ENCODE results near the gene FAM81A.
"Not testable (repeated sequence)": the region's sequence is repeated elsewhere in the genome, so short reads cannot be mapped to it uniquely, and the experiment has no call there.

FAM81A gene

DNA sequence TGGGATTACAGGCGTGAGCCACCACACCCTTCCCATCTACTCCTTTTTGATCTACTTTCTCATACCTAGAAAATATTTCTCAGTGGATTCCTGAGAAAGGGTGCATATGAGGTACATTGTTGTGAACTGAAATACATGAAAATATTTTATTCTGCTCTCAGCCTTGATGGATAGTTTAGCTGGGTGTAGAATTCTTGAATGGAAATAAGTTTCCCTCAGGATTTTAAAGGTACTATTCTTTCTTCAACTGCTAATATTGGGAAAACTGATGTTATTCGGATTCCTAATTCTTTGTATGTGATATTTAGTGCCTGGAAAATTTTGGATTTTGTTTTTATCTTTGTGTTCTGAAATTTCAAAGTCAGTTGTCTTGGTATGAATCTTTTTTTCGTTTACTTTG, 9.1 kb upstream of the FAM81A start:
- not testable (repeated sequence) for ATAC-seq

DNA sequence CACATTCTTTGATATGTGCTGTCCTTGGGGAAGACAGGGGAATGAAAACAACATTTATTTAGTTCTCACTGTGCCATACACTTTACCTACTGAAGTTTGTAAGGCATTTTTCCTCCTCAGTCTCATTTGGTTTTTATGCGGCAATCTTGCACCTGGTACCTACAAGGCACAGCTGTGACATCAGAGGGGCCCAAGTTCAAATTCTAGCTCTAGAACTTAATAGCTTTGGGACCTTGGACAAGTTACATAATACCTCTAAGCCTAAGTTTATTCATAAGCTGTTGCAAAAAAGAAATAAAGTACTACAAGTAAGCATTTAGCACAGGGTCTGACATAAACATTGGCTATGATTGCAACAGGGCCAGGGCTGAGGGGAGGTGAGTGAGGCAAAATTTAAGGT, 5.6 kb upstream of the FAM81A start:
- no peak for ATAC-seq

DNA sequence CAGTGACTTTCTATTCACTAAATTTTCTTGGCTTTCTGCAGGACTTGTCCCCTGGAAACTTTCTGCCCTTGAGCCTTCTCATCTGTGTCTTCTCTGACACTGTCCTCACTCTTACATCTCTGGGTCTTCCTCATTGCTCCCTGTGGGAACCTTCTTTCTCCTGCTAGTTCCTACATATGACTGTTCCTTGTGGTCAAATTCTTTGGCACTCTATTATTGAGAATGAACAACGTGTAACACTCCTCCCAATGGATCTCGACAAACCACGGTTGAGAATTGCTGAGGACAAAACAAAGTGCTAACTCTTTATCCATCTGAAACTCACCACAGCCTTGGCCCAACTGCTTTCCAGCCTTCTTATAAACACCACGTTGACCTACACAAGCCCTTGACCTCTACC, 3.5 kb upstream of the FAM81A start:
- no peak for ATAC-seq

- no peak for ATAC-seq
Observed at GRCh38 chr15:59436774-59437141, 1.2 kb upstream of the FAM81A start.

GRCh38 chr15:59437142-59437816, 707 bp upstream of the FAM81A start:
- ATAC-seq = no peak

- ATAC-seq = no peak
Observed at GRCh38 chr15:59438625-59439290, 772 bp downstream of the FAM81A start.

DNA sequence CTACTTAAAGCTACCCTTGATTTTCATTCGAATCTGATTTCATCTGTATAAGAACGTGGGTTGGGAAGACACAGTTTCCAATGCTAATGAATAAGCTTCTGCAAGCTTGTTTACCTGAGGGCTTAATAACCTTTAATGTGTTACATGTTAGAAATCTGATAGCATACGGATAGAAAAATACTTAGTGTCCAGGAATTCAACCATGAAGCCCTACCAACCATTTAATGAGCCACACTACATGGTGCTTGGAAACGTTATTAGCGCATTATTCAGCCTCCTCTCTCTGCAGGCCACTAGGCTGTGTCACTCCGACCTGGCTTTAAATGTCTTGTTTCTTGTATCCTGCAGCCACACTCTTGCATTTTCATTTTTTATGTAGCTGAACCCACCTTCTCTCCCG, 1.6 kb downstream of the FAM81A start:
- ATAC-seq = no peak

GRCh38 chr15:59443341-59444072, 5.5 kb downstream of the FAM81A start:
- no peak for ATAC-seq

GRCh38 chr15:59444081-59444835, 6.3 kb downstream of the FAM81A start:
- ATAC-seq = no peak

- ATAC-seq = no peak
Observed at GRCh38 chr15:59444980-59445545, 7.1 kb downstream of the FAM81A start.

DNA sequence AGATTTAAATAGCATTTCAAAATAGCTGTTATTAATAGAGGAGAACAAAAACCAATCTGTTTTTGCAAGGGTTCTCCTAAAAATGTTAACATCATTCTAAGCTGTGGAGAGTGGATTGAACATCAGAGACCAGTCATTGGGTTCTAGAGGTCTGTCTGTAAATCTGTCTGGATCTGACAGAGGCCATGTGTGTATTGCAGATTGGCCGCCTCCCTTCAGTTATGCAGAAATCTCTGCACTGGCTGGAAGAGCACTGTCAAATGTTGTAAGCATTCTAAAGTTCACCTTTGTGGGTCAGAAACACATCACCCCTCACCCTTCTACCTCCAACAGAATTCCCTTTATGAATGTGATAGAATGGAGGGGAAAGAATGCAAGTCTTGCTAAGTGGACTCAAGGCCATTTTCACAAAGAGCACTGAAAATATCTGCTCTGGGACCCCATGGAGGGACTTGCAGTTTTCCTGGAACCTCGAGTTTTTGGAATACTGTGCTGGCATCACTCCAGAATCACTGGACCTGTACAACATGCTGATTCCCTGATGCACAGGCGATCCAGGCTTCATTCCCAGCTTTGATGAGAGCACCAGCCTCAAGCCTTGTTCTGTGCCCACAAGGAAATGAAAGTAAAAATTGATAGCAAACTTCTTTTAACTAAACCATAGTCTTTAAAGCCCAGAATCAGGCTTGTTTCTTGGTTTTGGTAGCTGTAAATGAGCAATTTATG, 8.4 kb downstream of the FAM81A start:
- no peak for ATAC-seq

GRCh38 chr15:59447367-59447766, 9.4 kb downstream of the FAM81A start:
- no peak for ATAC-seq

GRCh38 chr15:59448871-59449270, 10.9 kb downstream of the FAM81A start:
- ATAC-seq = no peak

DNA sequence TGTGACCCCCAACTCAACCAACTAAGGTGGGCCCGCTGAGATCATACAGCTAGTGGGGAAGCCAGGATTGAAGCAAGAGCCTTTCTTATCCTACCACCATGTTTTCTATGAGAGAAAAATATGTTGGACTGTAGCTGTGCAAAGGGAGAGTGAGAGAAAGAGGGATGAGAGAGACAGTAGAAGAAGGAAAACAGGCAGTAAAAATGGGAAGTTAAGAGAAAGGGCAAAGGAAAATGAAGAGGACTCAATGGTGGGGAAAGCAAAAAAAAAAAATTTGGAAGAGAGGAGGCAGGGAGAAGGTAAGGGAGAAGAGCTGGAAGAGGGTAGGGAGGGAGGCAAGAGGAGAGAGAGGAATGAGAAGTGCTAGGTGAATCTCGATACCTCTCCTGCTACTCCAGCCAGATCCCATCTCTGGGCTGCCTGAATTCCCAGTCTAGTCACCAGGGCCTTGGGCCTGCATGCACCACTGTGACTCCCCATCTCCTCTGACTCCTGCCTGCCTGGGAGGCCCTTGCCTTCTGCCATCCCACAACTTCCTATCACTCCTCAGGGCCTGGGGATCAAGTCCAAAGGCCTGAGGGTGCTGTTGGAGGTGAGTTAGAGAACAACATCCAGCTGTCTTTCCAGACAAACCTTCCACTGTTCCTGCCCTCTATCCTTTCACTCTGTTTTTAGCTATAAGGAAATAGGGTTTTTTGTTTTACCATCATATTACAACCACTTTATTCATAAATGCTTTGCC, 15.7 kb downstream of the FAM81A start:
- no peak for ATAC-seq

GRCh38 chr15:59456114-59456513, 18.1 kb downstream of the FAM81A start:
- no peak for ATAC-seq

DNA sequence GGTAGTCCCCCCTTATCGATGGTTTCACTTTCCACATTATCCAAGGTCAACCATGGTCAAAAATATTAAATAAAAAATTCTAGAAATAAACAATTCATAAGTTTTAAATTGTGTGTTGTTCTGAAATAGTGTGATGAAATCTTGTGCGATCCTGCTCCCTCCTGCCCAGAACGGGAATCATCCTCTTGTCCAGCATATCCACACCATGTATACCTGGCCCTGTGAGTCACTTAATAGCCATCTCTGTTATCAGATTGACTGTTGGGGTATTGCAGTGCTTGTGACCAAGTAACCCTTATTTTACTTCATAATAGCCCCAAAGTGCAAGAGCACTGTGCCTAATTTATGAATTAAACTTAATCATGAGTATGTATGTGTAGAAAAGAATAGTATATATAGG, 19.1 kb downstream of the FAM81A start:
- ATAC-seq = no peak

GRCh38 chr15:59461521-59461920, 23.5 kb downstream of the FAM81A start:
- ATAC-seq = no peak

- no peak for ATAC-seq
Observed at GRCh38 chr15:59473226-59473625, 35.2 kb downstream of the FAM81A start.

- ATAC-seq = not testable (repeated sequence)
Observed at GRCh38 chr15:59475161-59475560, 37.2 kb downstream of the FAM81A start.

DNA sequence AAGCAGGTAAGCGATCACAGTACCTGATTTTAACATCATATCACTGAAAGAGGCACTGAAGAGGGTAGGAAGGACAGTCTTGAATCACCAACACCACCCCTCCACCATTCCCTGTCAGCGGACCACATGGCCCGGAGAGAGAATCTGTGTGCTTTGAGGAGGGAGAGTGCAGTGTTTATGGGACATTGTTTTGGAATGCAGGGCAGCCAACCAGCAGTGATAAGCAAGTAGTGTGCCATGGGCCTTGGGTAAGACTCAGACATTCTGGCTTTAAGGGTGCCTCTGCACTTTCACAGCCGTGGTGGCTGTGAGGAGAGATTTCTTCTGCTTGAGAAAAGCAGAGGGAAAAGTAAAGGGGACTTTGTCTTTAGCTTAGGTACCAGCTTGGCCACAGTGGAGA, 46.4 kb downstream of the FAM81A start:
- ATAC-seq = no peak

DNA sequence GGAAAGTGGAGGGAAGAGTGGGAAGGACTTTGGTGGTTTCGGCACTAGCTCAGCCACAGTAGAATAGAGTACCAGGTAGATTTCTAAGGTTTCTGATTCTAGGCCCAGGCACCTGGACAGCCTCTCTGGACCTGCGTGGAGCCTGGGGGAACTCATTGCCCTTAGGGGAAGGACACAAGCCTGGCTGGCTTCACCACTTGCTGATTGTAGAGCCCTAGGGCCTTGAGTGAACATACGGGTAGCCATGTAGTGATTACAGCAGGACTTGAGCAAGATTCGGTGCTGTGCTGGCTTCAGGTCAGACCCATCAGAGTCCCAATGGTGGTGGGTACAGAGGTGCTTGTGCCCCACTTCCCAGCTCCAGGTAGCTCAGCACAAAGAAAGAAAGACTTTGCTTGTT, 47.0 kb downstream of the FAM81A start:
- no peak for ATAC-seq

- not testable (repeated sequence) for ATAC-seq
Observed at GRCh38 chr15:59489485-59489884, 51.5 kb downstream of the FAM81A start.

Data from activated CD4-positive, CD25-positive, alpha-beta regulatory T cell treated with anti-CD3 and anti-CD28 coated beads, Interleukin-2, amount 50 U/mL, for 24 hours (primary cell).